Inflammatory macrophage treated with lipopolysaccharide for 1 hour (primary cell): ENCODE results near the gene EPC2.

Experiments used
- DNase-seq, 2 donors: peaks; one replicate each; pipeline ENCODE4 v3.0.0-alpha.2; 2020 to 2022

The EPC2 gene, protein sequence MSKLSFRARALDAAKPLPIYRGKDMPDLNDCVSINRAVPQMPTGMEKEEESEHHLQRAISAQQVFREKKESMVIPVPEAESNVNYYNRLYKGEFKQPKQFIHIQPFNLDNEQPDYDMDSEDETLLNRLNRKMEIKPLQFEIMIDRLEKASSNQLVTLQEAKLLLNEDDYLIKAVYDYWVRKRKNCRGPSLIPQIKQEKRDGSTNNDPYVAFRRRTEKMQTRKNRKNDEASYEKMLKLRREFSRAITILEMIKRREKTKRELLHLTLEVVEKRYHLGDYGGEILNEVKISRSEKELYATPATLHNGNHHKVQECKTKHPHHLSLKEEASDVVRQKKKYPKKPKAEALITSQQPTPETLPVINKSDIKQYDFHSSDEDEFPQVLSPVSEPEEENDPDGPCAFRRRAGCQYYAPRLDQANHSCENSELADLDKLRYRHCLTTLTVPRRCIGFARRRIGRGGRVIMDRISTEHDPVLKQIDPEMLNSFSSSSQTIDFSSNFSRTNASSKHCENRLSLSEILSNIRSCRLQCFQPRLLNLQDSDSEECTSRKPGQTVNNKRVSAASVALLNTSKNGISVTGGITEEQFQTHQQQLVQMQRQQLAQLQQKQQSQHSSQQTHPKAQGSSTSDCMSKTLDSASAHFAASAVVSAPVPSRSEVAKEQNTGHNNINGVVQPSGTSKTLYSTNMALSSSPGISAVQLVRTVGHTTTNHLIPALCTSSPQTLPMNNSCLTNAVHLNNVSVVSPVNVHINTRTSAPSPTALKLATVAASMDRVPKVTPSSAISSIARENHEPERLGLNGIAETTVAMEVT

DNA sequence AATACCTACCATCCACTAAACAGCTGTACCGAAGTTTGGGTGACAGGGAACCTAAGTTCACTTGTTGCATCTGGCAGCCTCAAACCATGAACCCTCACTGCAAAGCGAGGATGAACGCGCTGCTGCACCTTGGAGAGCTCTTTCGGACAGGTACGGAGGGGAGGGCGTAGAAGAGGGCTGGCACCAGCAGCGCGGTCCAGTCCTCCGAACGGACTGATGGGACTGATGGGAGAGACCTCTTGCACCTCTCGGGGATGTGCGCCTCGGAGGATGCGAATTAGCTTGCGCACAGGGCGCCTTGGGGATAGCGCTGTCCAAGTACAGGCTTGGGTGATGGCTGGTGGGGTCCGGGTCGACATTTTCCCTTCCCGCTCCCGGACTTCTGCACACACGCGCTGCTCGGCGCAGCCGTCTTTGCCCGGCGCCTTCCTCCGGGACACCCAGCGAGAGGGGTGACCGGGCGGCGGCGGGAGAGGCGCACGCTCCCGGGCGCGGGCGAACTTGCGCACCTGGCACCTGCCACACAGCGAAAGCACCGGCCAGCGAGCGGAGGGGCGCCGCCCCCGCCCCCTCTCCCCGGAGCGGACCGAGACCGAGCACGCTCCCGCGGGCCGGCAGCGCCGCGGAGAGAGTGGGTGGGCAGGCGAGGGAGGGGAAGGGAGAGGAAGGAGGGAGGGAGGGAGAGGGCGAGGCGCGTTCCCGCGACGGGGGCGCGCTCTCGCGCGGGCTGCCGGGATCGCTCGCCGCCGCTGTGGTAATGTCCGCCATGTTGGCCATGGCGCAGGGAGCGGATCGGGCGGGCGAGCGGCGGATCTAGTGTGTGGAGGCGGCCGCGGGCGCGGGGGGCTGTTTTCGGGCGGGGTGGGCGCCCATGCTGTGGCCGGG lies at the start of gene EPC2:
EPC2 (plus strand) TSS at position 754 of the 885 bp plus-strand sequence. CDS start 267 bp downstream, outside the sequence.
- DNase-seq: peak; percentile 64 to 79

DNA sequence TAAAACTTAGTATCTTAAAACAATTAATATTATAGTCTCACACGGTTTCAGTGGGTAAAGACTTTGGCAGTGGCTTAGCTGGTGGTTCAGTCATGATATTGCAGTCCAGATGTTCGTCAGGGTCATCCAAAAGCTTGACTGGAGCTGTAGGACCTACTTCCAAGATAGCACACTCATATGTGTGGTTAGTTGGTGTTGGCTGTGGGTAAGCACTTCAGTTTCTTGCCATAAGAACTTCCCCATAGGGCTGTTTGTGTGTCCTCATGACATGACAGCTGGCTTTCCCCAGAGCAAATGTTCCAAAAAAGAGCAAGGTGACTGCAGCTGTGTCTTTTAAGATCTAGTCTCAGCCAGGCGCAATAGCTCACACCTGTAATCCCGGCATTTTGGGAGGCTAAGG lies 48.5 kb upstream of the EPC2 start:
- no peak for DNase-seq

DNA sequence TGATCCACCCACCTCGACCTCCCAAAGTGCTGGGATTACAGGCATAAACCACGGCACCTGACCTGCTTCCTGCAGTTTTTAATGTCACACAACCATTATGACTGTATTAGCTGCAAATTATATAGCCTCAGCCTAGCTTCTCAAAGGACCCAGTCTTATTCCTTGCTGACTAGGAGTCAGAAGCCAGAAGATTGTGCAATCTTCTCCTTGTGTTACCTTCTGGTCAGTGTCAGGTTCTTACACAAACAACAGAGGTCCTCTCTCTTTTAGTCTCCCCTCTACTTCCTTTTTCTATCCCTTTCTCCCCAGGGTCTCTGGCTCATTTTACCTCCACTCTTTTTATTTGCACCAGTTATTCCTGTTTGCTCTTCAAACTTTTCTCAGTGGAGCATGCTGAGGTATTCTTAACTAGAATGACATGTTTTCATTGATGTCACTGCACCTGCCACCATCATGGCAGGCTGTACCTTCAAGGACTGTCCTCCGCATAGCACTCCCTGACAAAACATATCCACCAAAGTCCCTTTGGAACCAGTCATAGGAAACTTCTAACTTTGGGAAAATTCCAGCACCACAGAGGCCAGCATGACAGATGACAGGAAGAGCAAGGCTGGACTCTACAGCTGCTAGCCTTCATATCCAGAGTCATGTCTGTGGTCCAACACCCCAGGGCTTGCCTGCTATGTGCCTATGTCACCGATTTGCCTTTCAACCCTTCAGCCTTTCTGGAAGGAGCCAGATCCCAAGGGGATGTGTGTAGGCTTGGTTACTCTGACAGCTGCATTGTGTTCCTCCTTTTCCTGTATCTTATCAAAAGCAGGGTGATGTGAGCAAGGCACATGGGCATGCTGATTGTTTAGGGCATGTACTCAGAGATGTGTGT lies 45.2 kb upstream of the EPC2 start:
- no peak for DNase-seq

DNA sequence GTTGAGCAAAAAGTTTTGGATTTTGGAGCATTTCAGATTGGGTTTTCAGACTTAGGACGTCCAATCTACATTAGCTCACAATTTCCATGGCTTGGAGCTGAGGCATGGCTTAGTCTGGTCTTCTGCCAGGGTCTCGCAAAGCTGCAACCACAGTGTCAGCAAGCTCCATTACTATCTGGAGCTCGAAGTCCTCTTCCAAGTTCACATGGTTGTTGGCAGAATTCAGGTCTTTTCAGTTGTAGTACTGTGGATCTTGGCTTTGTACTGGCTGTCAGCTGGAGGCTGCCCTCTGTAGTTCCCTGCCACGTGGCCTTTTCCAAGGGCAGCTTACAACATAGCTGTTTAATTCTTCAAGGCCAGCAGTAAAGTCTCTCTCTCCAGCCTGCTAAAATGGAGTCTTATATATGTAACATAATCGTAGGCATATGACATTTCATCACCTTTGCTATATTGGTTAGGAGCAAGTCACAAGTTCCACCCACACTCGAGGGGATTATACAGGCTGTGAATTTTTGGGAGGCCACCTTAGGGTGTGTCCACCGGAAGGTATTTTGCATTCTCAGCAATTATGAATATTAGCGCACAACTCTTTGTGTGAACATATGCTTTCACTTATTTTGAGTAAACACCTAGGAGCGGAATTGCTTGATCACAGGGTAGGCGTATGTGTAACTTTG lies 41.5 kb upstream of the EPC2 start:
- no peak for DNase-seq

DNA sequence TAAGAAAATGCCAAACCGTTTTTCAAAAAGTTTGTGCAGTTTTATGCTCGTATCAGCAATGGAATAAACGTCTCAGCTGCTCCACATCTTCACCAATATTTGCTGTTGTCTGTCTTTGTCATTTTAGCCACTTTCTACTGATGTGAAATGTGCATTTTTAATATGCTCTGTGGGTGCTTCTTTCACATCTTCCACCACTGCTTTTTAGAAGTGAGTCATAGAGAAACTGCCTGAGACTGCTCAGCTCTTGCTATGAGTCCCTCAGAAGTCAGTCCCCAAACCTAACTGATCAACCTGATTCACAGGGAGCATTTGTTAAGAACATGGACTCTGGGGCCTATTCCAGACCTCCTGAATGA lies 41.0 kb upstream of the EPC2 start:
- DNase-seq: no peak

DNA sequence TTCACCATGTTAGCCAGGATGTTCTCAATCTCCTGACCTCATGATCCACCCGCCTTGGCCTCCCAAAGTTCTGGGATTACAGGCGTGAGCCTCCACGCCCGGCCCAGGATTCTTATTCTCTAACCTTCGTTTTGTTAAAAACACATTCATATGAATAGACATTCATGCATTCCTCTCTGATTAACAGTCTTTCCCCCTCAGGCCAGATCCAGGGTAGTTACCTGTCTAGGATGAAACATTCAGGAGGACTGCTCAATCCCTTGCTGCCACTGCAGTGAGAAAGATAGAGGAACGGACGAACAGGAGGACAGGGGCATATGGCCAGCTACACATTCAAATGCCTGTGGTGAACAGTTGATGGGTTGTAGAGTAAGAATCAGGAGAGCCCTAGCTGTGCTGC lies 39.6 kb upstream of the EPC2 start:
- no peak for DNase-seq

DNA sequence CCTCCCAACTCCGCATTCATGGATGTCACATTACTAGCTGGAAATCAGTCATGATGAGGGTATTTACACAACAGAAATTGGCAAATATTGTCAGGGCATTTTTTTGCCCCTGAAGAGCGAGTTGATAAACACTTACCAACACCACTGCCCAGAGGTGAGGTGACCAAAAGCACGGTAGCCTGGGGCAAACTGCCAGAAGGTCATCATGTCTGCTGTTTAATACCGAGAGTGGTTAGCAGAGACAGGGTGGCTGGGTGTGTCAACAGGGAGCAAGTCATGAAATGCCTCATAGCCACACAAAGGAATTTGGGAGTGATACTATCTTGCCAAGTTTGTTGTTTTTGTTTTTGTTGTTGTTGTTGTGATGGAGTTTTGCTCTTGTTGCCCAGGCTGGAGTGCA lies 37.0 kb upstream of the EPC2 start:
- DNase-seq: no peak

DNA sequence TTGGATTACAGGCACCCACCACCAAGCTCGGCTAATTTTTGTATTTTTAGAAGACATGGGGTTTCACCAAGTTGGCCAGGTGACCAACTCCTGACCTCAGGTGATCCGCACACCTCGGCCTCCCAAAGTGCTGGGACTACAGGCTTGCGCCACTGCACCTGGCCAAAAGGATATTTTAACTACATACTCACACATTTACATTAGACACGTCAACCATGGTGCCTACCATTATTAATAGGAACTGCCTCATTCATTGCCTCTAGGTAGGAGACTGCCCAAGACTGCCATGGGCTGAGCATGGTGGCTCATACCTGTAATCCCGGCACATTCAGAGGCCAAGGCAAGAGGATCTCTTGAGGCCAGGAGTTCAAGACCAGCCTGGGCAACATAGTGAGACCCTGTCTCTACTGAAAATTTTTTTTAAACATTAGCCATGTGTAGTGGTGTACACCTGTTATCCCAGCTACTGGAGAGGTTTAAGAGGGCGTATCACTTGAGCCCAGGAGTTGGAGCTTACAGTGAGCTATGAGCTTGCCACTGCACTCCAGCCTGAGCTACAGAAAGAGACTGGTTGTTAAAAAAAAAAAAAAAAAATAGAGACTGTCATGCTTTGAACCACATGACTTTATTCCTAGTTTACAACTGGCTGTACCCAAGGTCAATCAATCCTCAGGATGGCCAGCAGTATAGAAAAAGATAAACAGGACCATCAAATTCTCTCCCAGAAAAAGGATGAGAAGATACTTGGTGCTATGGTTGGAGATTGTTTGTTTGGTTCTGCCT lies 31.1 kb upstream of the EPC2 start:
- DNase-seq: no peak

DNA sequence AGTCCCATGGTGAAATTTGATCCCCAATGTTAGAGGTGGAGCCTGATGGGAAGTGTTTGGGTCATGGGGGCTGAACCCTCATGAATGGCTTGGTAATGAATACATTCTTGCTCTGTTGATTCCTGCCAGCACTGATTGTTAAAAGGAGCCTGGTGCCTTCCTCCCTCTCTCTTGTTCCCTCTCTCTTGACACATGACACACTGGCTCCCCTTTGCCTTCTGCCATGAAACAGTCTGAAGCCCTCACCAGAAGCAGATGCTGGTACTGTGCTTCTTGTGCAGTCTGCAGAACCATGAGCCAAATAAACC lies 30.6 kb upstream of the EPC2 start:
- DNase-seq: peak in 1 of 2 donors; percentile 41

DNA sequence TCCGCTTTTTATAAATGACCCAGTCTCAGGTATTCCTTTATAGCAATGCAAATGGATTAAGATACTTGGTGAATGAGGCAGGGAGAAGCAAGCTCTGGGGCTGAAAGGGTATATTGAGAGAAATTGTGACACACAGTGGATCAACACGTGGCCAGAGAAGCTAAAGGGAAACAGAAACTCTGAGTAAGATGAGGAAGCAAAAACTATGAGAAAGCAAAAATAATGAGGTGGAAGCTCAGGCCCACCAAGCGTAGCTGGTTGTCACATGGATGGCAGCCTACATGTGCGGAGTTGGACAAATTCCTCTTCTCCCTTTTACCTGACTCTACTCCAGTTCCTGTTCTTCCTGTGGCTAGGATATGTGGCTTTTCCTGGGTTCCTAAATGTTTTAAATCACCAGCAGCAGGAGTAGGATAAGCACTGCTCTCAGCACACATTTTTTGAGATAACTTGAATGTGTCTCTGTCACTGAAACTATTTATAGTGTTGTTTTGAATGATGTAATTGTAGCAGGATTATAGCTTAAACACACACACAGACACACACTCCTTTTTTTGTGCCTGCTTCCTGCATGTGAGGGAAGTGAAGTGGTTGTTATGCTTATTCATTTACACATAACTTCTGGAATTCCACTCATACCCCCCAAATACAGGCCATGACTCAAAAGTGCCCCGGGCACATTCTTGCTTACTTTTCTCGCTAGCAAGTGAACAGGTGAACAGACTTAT lies 30.1 kb upstream of the EPC2 start:
- DNase-seq: peak; percentile 85 to 88

DNA sequence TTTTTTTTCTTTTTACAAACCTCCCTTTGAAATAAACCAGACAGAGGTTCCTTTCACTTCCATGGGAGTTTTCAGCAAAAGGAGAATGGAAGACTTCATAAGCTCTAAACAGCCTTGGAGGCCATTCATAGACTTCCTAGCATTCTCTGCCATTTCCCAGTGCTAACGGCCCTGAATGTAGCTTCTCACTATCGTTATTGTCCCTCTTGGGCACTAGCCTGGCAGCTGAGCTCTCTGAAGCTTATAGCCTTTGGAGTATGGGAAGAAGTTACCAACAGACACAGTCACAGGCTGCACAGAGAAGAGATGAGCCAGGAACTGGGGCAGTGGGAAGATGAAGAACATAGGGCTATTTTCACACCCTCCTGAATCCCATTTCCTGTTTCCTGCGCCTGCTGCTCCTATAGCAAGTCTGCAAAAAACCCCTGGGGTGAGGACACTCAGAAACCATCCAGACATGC lies 29.1 kb upstream of the EPC2 start:
- peak in 1 of 2 donors; percentile 14 for DNase-seq

DNA sequence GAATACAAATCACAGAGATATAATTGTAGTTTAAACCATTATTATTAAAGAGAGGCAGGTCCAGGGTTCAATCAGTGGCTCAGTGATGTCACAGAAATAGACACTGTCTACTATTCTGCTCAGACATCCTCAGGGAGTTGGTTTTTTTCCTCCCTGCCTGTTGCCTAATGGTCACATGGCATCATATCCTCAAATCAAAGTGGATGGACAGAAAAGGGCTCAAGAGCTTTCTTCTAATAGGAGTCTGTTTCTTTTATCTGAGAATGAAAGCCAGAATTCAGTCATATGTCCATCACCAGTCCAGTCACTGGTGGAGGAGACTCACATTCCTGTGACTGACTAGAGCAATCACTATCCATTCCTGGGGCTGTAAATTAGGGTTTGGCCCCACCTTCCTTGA lies 27.9 kb upstream of the EPC2 start:
- DNase-seq: peak; percentile 10 to 22

DNA sequence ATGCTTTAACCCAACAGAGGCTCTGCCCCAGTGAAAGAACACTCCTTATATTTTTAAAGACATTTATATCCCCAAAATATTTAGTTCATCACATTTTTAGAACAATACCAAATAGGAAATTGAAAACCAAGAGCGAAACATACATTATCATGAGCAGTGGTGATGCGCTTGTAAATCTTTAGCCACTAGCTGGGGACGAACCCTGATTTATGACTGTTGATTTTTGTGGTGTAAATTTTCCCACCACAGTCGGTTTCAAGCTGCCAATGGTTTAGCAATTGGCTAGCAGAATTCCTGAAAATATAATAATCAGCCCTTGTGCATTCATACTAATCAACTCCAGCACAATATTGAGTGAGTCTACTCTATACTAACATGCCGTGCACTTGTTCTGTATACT lies 27.3 kb upstream of the EPC2 start:
- DNase-seq: no peak

DNA sequence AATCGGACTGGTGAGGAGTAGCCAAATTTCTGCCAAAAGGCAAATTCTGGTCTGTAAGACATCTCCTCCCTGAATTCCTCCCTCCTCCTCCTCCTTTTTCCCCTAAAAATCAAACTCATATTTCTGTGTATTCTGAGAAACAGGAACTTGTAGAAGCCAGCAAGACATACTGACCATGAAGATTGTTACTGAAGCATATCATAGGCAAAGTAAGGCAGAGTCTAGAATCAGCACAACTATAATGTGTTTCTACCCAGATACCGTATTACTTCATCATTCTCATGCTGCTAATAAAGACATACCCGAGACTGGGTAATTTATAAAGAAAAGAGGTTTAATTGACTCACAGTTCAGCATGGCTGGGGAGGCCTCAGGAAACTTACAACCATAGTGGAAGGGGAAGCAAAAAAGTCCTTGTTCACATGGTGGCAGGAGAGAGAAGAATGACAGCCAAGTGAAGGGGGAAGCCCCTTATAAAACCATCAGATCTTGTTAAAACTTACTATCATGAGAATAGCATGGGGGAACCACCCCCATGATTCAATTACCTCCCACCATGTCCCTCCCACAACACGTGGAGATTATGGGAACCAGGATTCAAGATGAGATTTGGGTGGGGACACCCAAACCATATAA lies 24.9 kb upstream of the EPC2 start:
- peak in 1 of 2 donors; percentile 27 for DNase-seq

DNA sequence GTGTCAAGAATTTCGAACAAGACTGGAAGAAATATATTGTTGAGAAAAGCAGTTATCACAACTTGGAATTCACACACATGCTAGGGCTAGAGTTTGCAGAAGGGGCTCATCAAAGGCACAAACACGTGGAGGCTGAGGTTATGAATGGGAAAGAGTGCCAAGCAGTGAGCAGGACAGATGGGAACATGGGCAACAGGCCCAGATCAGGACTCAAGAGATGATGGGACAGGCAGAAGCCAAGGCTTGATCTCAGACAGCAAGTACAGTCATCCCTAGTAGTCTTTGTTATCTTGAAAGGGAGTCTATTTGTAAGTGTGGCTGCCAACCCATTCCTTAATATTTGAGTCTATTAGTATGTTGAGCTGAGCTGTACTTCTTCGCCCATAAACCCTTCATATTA lies 22.2 kb upstream of the EPC2 start:
- no peak for DNase-seq

DNA sequence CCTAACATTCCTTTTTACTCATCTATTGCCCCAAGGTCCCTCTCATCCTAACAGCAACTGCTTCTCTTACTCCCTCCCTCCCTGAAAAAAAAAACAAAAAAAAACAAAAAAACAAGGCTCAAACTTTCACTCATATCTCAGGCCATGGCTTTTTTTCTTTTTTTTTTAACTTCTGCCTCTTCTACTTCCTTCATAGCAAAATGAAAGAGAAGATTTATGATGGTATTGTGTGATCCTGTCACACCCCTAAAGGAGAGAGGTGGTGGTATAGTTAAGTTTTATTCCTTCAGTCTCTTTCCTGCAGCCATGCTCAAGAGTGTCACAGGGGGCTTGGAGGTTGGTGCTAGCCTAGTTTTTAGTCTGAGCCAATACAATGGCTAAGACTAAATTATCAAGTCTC lies 21.5 kb upstream of the EPC2 start:
- DNase-seq: no peak

DNA sequence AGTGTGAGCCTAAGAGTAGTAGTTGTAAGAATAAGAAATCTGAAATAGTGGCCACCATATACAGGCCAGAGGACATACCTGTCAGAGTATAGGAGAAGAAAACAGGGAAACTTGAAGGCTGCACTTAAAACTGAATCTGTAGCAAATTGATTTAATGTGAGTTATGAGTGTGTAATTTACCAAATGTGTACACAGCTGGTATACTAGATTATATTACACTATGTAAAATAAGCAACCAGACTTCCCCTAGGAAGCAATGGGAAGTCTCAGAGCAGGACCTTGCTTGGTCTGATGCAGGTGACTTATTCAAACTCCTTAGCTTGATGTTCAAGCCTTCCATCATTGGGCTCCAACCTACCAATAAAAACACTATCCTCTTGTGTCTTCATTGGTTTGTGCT lies 17.3 kb upstream of the EPC2 start:
- DNase-seq: no peak

DNA sequence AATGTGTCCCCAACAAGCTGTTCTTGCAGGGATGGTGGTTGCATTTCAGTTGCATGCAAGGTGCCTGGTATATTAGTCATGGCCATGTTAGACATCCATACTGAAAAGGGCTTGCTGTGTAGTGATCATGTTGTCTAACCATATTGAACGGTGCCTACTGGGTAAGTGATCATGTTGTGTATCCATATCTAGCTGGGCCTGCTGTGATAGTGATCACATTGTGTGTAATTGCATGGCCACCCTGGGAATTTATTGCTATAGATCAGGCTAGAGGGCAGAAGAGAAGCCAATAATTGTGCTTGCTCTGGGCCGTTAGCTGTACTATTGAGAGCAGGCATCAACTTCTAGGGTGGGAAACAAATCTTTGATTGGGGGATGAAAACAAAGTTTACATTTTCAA lies 9.8 kb upstream of the EPC2 start:
- no peak for DNase-seq

DNA sequence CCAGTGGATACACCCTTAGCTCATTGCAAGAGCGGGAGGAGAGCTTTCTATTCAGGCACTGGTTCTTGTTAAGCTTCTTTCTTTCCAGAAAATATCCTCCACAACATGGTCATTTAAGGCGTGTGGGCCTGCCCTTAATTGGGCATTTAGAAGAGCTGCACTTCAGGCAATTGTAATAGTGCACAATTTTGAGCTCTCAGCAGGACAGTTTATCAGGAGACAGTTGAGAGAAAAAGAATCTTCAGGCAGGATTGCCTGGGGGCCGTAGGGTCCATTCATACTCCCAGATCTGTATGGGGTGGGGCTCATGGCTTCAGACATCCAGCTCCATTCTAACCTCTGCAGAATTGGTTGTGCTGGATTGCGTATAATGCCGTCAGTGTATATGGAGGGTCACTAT lies 6.0 kb upstream of the EPC2 start:
- DNase-seq: no peak

DNA sequence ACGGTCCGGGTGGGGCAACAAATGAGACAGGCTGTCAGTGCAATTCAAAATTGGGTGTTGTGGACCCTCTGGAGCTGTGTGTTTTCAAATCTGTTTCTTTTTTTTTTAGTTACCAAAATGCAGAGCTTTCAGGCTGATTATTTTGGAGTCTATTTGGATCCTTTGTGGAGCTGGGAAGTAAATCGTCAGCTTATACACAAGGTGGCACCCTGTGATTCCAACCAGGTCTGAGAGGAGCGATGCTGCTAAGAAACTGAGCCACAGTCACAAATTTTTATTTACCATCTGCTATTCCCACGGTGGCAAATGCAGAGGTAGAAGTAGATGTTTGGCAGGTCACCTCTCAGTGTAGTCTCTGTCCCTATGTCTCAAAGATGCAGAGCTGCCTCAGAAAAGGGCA lies 3.8 kb upstream of the EPC2 start:
- no peak for DNase-seq
